K562 (cell line): ENCODE results near the gene HSD11B2. TPM values are rescaled to one million over a fixed set of nuclear protein-coding genes. Genes with fewer than 3 reads are reported as not detected.

Source experiments
- ATF3 ChIP-seq, 2 experiments: fragments of 450-650 bp in 1 of 2; sonication (generic) in 1 of 2; formaldehyde crosslinking in 1 of 2; IDR thresholded peaks in 1 of 2; conservative IDR thresholded peaks in 1 of 2; 2 replicates each; pipeline versions ENCODE4 v1.6.1 to v1.8.1; 2016 to 2023; ENCODE audit warnings: mild to moderate bottlenecking in 2 of 2, moderate library complexity in 2 of 2, inconsistent platforms in 1 of 2, missing genetic modification reagents in 1 of 2
- CCNT2 ChIP-seq: IDR thresholded peaks from 2 replicates; pipeline ENCODE4 v1.6.1; 2011; ENCODE audit warnings: borderline replicate concordance, low read depth, mild to moderate bottlenecking, moderate library complexity, mixed read lengths, low read length; ENCODE audit not compliant: insufficient read length; ENCODE audit errors: extremely low read depth
- CTBP1 ChIP-seq: fragments of 450-650 bp; IDR thresholded peaks from 2 replicates; pipeline ENCODE4 v1.6.1; 2016; ENCODE audit warnings: borderline replicate concordance
- ESRRA ChIP-seq: fragments of 450-650 bp; IDR thresholded peaks from 2 replicates; pipeline ENCODE4 v1.6.1; 2014; ENCODE audit warnings: low read depth, mild to moderate bottlenecking, moderate library complexity, borderline replicate concordance
- FOXA1 ChIP-seq: fragments of 450-650 bp; IDR thresholded peaks from 2 replicates; pipeline ENCODE4 v1.6.1; 2016; ENCODE audit warnings: mild to moderate bottlenecking, borderline replicate concordance
- FOXJ3 ChIP-seq: sonication (generic); formaldehyde crosslinking; IDR thresholded peaks from 2 replicates; pipeline ENCODE4 v1.4.0; 2020; ENCODE audit warnings: mild to moderate bottlenecking, missing genetic modification reagents
- HMGN3 ChIP-seq: IDR thresholded peaks from 2 replicates; pipeline ENCODE4 v1.6.1; 2011; ENCODE audit warnings: borderline replicate concordance, low read depth, mild to moderate bottlenecking, mixed read lengths, low read length; ENCODE audit not compliant: insufficient read length; ENCODE audit errors: extremely low read depth
- HNRNPUL1 ChIP-seq: fragments of 200-400 bp; formaldehyde crosslinking; IDR thresholded peaks from 2 replicates; pipeline ENCODE4 v1.6.1; 2017; ENCODE audit warnings: low read length
- LARP7 ChIP-seq: fragments of 450-650 bp; IDR thresholded peaks from 2 replicates; pipeline ENCODE4 v1.6.1; 2016
- MAZ ChIP-seq, 2 experiments: fragments of 450-650 bp in 1 of 2; sonication (generic) in 1 of 2; formaldehyde crosslinking; IDR thresholded peaks in 1 of 2; conservative IDR thresholded peaks in 1 of 2; 2 replicates each; pipeline versions ENCODE4 v1.4.0 to v1.5.0; 2020; ENCODE audit warnings: mild to moderate bottlenecking in 1 of 2, missing genetic modification reagents in 1 of 2
- MTA1 ChIP-seq: fragments of 450-650 bp; IDR thresholded peaks from 2 replicates; pipeline ENCODE4 v1.6.1; 2017; ENCODE audit warnings: borderline replicate concordance
- MYBL2 ChIP-seq, 2 experiments: fragments of 450-650 bp in 1 of 2; sonication (generic) in 1 of 2; formaldehyde crosslinking in 1 of 2; IDR thresholded peaks; 2 replicates each; pipeline versions ENCODE4 v1.6.1 to v1.8.1; 2017 to 2022; ENCODE audit warnings: borderline replicate concordance in 1 of 2, inconsistent platforms in 1 of 2, low read depth in 1 of 2, mild to moderate bottlenecking in 1 of 2, missing genetic modification reagents in 1 of 2, moderate library complexity in 1 of 2
- NFE2L1 ChIP-seq: fragments of 450-650 bp; IDR thresholded peaks from 2 replicates; pipeline ENCODE4 v1.6.1; 2016; ENCODE audit warnings: missing genetic modification characterization, low read depth, mild to moderate bottlenecking, missing compliant biosample characterization, moderate library complexity, borderline replicate concordance
- NFIC ChIP-seq: fragments of 450-650 bp; IDR thresholded peaks from 2 replicates; pipeline ENCODE4 v1.6.1; 2017; ENCODE audit warnings: mild to moderate bottlenecking, inconsistent platforms
- POLR3A ChIP-seq: IDR thresholded peaks from 2 replicates; pipeline ENCODE4 v1.6.1; 2011; ENCODE audit warnings: borderline replicate concordance, mild to moderate bottlenecking, moderate library complexity; ENCODE audit not compliant: insufficient read length, insufficient read depth; ENCODE audit errors: extremely low read depth
- RAD21 ChIP-seq, 2 experiments: fragments of 250-450 bp in 1 of 2; fragments of 450-650 bp in 1 of 2; sonication (Bioruptor Pico) in 1 of 2; formaldehyde crosslinking in 1 of 2; IDR thresholded peaks in 1 of 2; conservative IDR thresholded peaks in 1 of 2; 2 replicates each; pipeline versions ENCODE4 v1.4.0 to v1.8.0; 2020 to 2022; ENCODE audit warnings: mild to moderate bottlenecking in 2 of 2, moderate library complexity in 1 of 2
- RBFOX2 ChIP-seq: fragments of 200-400 bp; formaldehyde crosslinking; IDR thresholded peaks from 2 replicates; pipeline ENCODE4 v1.6.1; 2017; ENCODE audit warnings: low read depth, mild to moderate bottlenecking, low read length, moderate library complexity
- SP1 ChIP-seq: sonication (generic); formaldehyde crosslinking; IDR thresholded peaks from 2 replicates; pipeline ENCODE4 v1.8.1; 2022; ENCODE audit warnings: mild to moderate bottlenecking, missing genetic modification reagents
- TAF15 ChIP-seq: fragments of 200-400 bp; formaldehyde crosslinking; IDR thresholded peaks from 2 replicates; pipeline ENCODE4 v1.6.1; 2017; ENCODE audit warnings: mild to moderate bottlenecking, low read depth, low read length, moderate library complexity
- ZBTB49 ChIP-seq: sonication (generic); formaldehyde crosslinking; IDR thresholded peaks from 2 replicates; pipeline ENCODE4 v1.8.0; 2022; ENCODE audit warnings: missing genetic modification reagents, mild to moderate bottlenecking, borderline replicate concordance
- ZBTB8A ChIP-seq: fragments of 450-650 bp; IDR thresholded peaks from 2 replicates; pipeline ENCODE4 v1.6.1; 2018; ENCODE audit warnings: mild to moderate bottlenecking, moderate library complexity; ENCODE audit not compliant: partially characterized antibody
- ZEB2 ChIP-seq: fragments of 450-650 bp; IDR thresholded peaks from 2 replicates; pipeline ENCODE4 v1.6.1; 2016
- ZFX ChIP-seq: sonication (generic); formaldehyde crosslinking; IDR thresholded peaks from 2 replicates; pipeline ENCODE4 v1.8.0; 2022; ENCODE audit warnings: mild to moderate bottlenecking, missing genetic modification reagents, moderate library complexity
- ZKSCAN8 ChIP-seq: fragments of 200-800 bp; sonication (Bioruptor generic); IDR thresholded peaks from 2 replicates; pipeline ENCODE4 v1.6.1; 2016; ENCODE audit warnings: missing genetic modification characterization, missing compliant biosample characterization
- ZNF316 ChIP-seq: fragments of 450-650 bp; IDR thresholded peaks from 2 replicates; pipeline ENCODE4 v1.6.1; 2016
- polyA plus RNA-seq, 8 experiments: library from polyadenylated mRNA; depleted of rRNA in 4 of 8; stranded (reverse) in 5 of 8; unstranded in 3 of 8; fragments of >200 nt; fragmentation: Nextera tagmentation in 2 of 8; fragmentation: Illumina TruSeq in 1 of 8; extraction: Ambion mirVana in 2 of 8; extraction: Trizol in 1 of 8; gene quantifications; 2 replicates each; pipeline versions ENCODE4 v1.2.1 to v1.2.3, GENCODE V29; 2011 to 2014; ENCODE audit warnings: inconsistent platforms in 1 of 8, missing spikeins in 1 of 8
- total RNA-seq, 7 experiments: library from RNA; depleted of rRNA in 6 of 7; stranded (reverse); fragments of >200 nt in 6 of 7; fragmentation: Illumina TruSeq in 2 of 7; extraction: Trizol in 2 of 7; gene quantifications; 2 replicates each; pipeline versions ENCODE4 v1.2.1 to v1.2.3, GENCODE V29; 2011 to 2021; ENCODE audit warnings: low replicate concordance in 1 of 7

The HSD11B2 gene
- total and polyA plus RNA-seq, 9 of the 15 experiments (the other 6 are each of a cell fraction or from before 2014, with no cell fraction given): 0.08 to 2.0 (median 0.79) TPM

GRCh38 chr16:67393111-67393787 is 37.7 kb upstream of the HSD11B2 start, which contains the start of gene TPPP3 (continued):
- TF ChIP-seq RAD21 (CRISPR knock-in tag; conservative IDR thresholded peaks at IDR 0.05 in 1 of 2, IDR thresholded peaks at IDR 0.05 in 1 of 2) (peak; percentile 39 to 62), NFIC (0 out of 2 replicates have a peak, but pooled peaks have one; percentile 19), ZBTB49 (CRISPR knock-in tag) (no peak), ZNF316 (no peak), ZEB2 (no peak), CTBP1 (peak; percentile 26; the same call in 1 of the 2 replicates), MAZ (CRISPR knock-in tag; conservative IDR thresholded peaks at IDR 0.05 in 1 of 2, IDR thresholded peaks at IDR 0.05 in 1 of 2) (peak in 1 of 2 experiments; percentile 63; a peak in 2 of 4 replicates), FOXA1 (no peak), ZBTB8A (no peak), HNRNPUL1 (no peak), HMGN3 (peak; percentile 31), RBFOX2 (peak; percentile 27; the same call in 1 of the 2 replicates), ESRRA (peak; percentile 54; the same call in 1 of the 2 replicates), NFE2L1 (tag) (no peak), POLR3A (no peak), ZKSCAN8 (CRISPR knock-in tag) (no peak), MYBL2 (IDR thresholded peaks at IDR 0.05; ENCODE audit: low read depth) (no peak), MYBL2 (CRISPR knock-in tag; IDR thresholded peaks at IDR 0.05; ENCODE audit: borderline replicate concordance) (no peak), FOXJ3 (peak; percentile 96), CCNT2 (peak; percentile 53), LARP7 (no peak), SP1 (CRISPR knock-in tag) (peak; percentile 38; the same call in 1 of the 2 replicates), ATF3 (IDR thresholded peaks at IDR 0.05) (no peak), ATF3 (CRISPR knock-in tag; conservative IDR thresholded peaks at IDR 0.05) (no peak), ZFX (CRISPR knock-in tag) (0 out of 2 replicates have a peak, but pooled peaks have one; percentile 15), MTA1 (no peak), TAF15 (no peak)
